ENCODE results near the gene CELF5. TPM values are rescaled to one million over a fixed set of nuclear protein-coding genes. Genes with fewer than 3 reads are reported as not detected.

CELF5 gene
- total and polyA plus RNA-seq, 2 experiments from 2014 or later, result 5.6 to 10.6 TPM

DNA sequence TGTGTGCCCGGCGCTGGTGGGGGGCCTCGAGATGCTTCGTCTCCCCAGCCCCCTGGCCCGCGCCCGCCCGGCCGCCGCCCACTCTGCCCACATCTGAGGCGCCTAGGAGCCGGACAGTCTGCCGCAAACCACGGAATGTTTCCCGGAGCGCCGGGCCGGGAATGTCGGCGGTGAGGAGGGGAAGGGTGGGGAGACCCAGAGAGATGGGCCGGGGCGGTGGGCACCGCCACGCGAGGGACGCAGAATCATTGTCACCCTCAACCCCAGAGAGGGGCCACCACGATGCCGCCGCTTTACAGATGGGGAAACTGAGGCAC lies 95.9 kb downstream of the CELF5 start:
- Histone ChIP-seq H3K4me3 (no peak overlapping the region), H4K20me1 (replicated peaks; ENCODE audit: insufficient read depth) (no peaks in the 10 kb centered on the region; the same call in 1 of the 2 replicates), H2AFZ (no peak overlapping the region), H3K4me1 (ENCODE audit: insufficient read depth) (no peaks in the 10 kb centered on the region), H3K79me2 (replicated peaks; ENCODE audit: insufficient read depth) (no peaks in the 10 kb centered on the region), H3K27me3 (ENCODE audit: insufficient read depth) (no peaks in the 10 kb centered on the region), H3K36me3 (ENCODE audit: insufficient read depth) (no peaks in the 10 kb centered on the region), H3K4me2 (no peak overlapping the region), H3K27ac (ENCODE audit: low read depth) (no peak overlapping the region), H3F3A (replicated peaks; ENCODE audit: low read depth) (no peaks in the 10 kb centered on the region), H3K9me2 (ENCODE audit: insufficient read depth) (0 out of 2 replicates have a peak, but pooled peaks cover 4% of the 10 kb centered on the region)
- peaks cover 13% of the 10 kb centered on the region for H3K27me3 Mint-ChIP-seq (ENCODE audit: insufficient read depth, low read depth, poor library complexity)
- H3K9me3 Mint-ChIP-seq, result no peaks in the 10 kb centered on the region
- no peak for ATAC-seq
- H3K4me3 Mint-ChIP-seq, result no peak overlapping the region
- no peak overlapping the region for H3K27ac Mint-ChIP-seq
- H3K4me1 Mint-ChIP-seq, result no peaks in the 10 kb centered on the region
- no peak for TF ChIP-seq NANOG (IDR thresholded peaks at IDR 0.05; ENCODE audit: borderline replicate concordance)
- no peak for DNase-seq (ENCODE audit: low spot score)
- H3K36me3 Mint-ChIP-seq (ENCODE audit: low read depth), result no peaks in the 10 kb centered on the region; the same call in 2 of the 3 replicates

DNA sequence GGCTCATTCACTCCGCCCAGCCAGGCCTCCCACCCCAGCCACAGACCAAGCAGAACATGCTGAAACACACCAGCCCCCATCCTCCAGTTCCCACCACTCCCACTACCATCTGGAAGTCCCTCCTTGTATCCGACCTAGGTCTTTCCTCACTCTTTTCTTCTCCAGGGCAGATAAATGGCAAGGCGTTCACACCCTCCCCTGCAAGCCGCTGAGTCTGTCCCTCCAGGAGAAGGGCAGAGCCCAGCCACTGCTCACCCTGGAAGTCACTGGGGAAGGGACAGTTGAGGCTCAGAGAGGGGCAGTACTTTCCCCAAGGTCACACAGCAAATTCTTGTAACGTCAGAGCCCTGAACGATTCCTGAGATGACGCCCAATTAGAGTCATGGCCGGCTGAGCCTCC lies 96.4 kb downstream of the CELF5 start:
- no peaks in the 10 kb centered on the region for H3K79me2 ChIP-seq (replicated peaks; ENCODE audit: insufficient read depth)
- no peaks in the 10 kb centered on the region; the same call in 1 of the 2 replicates for H4K20me1 ChIP-seq (replicated peaks; ENCODE audit: insufficient read depth)
- H3K9me3 Mint-ChIP-seq, result no peaks in the 10 kb centered on the region
- H3K36me3 Mint-ChIP-seq (ENCODE audit: low read depth), result no peaks in the 10 kb centered on the region; the same call in 2 of the 3 replicates
- H3K27me3 ChIP-seq (ENCODE audit: insufficient read depth), result no peaks in the 10 kb centered on the region; the same call in 1 of the 2 replicates
- no peaks in the 10 kb centered on the region for H3K36me3 ChIP-seq (ENCODE audit: insufficient read depth)
- no peak overlapping the region for H3K4me3 ChIP-seq
- TF ChIP-seq POLR2AphosphoS5 (IDR thresholded peaks at IDR 0.05; ENCODE audit: low read depth) (no peak), JUNB (IDR thresholded peaks at IDR 0.05; ENCODE audit: unreplicated experiment) (no peak), ZNF114 (CRISPR knock-in tag; IDR thresholded peaks at IDR 0.05) (no peak), NANOG (IDR thresholded peaks at IDR 0.05; ENCODE audit: borderline replicate concordance) (no peak), EZH2 (IDR thresholded peaks at IDR 0.05; ENCODE audit: low read depth, unreplicated experiment) (no peak), EZH2phosphoT487 (IDR thresholded peaks at IDR 0.05; ENCODE audit: unreplicated experiment) (no peak)
- TF ChIP-seq, protein P1, sequence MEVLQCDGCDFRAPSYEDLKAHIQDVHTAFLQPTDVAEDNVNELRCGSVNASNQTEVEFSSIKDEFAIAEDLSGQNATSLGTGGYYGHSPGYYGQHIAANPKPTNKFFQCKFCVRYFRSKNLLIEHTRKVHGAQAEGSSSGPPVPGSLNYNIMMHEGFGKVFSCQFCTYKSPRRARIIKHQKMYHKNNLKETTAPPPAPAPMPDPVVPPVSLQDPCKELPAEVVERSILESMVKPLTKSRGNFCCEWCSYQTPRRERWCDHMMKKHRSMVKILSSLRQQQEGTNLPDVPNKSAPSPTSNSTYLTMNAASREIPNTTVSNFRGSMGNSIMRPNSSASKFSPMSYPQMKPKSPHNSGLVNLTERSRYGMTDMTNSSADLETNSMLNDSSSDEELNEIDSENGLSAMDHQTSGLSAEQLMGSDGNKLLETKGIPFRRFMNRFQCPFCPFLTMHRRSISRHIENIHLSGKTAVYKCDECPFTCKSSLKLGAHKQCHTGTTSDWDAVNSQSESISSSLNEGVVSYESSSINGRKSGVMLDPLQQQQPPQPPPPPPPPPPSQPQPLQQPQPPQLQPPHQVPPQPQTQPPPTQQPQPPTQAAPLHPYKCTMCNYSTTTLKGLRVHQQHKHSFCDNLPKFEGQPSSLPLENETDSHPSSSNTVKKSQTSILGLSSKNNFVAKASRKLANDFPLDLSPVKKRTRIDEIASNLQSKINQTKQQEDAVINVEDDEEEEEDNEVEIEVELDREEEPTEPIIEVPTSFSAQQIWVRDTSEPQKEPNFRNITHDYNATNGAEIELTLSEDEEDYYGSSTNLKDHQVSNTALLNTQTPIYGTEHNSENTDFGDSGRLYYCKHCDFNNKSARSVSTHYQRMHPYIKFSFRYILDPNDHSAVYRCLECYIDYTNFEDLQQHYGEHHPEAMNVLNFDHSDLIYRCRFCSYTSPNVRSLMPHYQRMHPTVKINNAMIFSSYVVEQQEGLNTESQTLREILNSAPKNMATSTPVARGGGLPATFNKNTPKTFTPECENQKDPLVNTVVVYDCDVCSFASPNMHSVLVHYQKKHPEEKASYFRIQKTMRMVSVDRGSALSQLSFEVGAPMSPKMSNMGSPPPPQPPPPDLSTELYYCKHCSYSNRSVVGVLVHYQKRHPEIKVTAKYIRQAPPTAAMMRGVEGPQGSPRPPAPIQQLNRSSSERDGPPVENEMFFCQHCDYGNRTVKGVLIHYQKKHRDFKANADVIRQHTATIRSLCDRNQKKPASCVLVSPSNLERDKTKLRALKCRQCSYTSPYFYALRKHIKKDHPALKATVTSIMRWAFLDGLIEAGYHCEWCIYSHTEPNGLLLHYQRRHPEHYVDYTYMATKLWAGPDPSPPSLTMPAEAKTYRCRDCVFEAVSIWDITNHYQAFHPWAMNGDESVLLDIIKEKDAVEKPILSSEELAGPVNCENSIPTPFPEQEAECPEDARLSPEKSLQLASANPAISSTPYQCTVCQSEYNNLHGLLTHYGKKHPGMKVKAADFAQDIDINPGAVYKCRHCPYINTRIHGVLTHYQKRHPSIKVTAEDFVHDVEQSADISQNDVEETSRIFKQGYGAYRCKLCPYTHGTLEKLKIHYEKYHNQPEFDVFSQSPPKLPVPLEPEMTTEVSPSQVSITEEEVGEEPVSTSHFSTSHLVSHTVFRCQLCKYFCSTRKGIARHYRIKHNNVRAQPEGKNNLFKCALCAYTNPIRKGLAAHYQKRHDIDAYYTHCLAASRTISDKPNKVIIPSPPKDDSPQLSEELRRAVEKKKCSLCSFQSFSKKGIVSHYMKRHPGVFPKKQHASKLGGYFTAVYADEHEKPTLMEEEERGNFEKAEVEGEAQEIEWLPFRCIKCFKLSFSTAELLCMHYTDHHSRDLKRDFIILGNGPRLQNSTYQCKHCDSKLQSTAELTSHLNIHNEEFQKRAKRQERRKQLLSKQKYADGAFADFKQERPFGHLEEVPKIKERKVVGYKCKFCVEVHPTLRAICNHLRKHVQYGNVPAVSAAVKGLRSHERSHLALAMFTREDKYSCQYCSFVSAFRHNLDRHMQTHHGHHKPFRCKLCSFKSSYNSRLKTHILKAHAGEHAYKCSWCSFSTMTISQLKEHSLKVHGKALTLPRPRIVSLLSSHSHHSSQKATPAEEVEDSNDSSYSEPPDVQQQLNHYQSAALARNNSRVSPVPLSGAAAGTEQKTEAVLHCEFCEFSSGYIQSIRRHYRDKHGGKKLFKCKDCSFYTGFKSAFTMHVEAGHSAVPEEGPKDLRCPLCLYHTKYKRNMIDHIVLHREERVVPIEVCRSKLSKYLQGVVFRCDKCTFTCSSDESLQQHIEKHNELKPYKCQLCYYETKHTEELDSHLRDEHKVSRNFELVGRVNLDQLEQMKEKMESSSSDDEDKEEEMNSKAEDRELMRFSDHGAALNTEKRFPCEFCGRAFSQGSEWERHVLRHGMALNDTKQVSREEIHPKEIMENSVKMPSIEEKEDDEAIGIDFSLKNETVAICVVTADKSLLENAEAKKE (CRISPR knock-in tag; IDR thresholded peaks at IDR 0.05), result no peak
- TF ChIP-seq, protein P2, sequence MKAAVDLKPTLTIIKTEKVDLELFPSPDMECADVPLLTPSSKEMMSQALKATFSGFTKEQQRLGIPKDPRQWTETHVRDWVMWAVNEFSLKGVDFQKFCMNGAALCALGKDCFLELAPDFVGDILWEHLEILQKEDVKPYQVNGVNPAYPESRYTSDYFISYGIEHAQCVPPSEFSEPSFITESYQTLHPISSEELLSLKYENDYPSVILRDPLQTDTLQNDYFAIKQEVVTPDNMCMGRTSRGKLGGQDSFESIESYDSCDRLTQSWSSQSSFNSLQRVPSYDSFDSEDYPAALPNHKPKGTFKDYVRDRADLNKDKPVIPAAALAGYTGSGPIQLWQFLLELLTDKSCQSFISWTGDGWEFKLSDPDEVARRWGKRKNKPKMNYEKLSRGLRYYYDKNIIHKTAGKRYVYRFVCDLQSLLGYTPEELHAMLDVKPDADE (IDR thresholded peaks at IDR 0.05), result no peak
- no peak overlapping the region for H3K4me2 ChIP-seq
- no peaks in the 10 kb centered on the region for H3K4me1 Mint-ChIP-seq
- H3K27ac Mint-ChIP-seq, result no peak overlapping the region
- ATAC-seq, result no peak
- no peak for DNase-seq (ENCODE audit: low spot score)
- H3K4me1 ChIP-seq (ENCODE audit: insufficient read depth), result no peaks in the 10 kb centered on the region
- peaks cover 13% of the 10 kb centered on the region for H3K27me3 Mint-ChIP-seq (ENCODE audit: insufficient read depth, low read depth, poor library complexity)
- no peak overlapping the region for H3K27ac ChIP-seq (ENCODE audit: low read depth)
- no peaks in the 10 kb centered on the region for H3F3A ChIP-seq (replicated peaks; ENCODE audit: low read depth)
- 0 out of 2 replicates have a peak, but pooled peaks cover 4% of the 10 kb centered on the region for H3K9me2 ChIP-seq (ENCODE audit: insufficient read depth)
- no peak overlapping the region for H2AFZ ChIP-seq
- H3K4me3 Mint-ChIP-seq, result no peak overlapping the region

All from GM23338 (cell line).